ENCODE results near the gene IL17D.
"Not testable (repeated sequence)": the region's sequence is repeated elsewhere in the genome, so short reads cannot be mapped to it uniquely, and the experiment has no call there.

The IL17D gene

GRCh38 chr13:20729633-20730585 lies 26.4 kb downstream of the IL17D start:
- H3K9me3 ChIP-seq (ENCODE audit: insufficient read depth, low read length), result no peaks in the 10 kb centered on the region
- no peak overlapping the region for H3K4me3 ChIP-seq (ENCODE audit: insufficient read length, low read depth)
- TF ChIP-seq YY1 (IDR thresholded peaks at IDR 0.05; ENCODE audit: insufficient read depth, insufficient read length), result no peak
- TF ChIP-seq SUZ12 (IDR thresholded peaks at IDR 0.05; ENCODE audit: extremely low read depth, insufficient read depth, insufficient read length), result no peak
- TF ChIP-seq ZNF274 (IDR thresholded peaks at IDR 0.05; ENCODE audit: low read depth, low read length), result no peak
- H3K27me3 ChIP-seq (ENCODE audit: insufficient read depth, insufficient read length), result no peaks in the 10 kb centered on the region
- no peak overlapping the region for H3K9ac ChIP-seq (ENCODE audit: insufficient read length, low read depth)
- no peak for DNase-seq (ENCODE audit: low read depth, low spot score)
- H3K36me3 ChIP-seq (ENCODE audit: insufficient read depth, insufficient read length, low read length), result peaks cover 3% of the 10 kb centered on the region
- H3K4me1 ChIP-seq (ENCODE audit: insufficient read depth, insufficient read length), result no peaks in the 10 kb centered on the region

GRCh38 chr13:20738616-20739015 lies 35.1 kb downstream of the IL17D start:
- Histone ChIP-seq H3K4me1 (ENCODE audit: insufficient read depth, insufficient read length) (no peaks in the 10 kb centered on the region), H3K9me3 (ENCODE audit: insufficient read depth, low read length) (peaks cover 15% of the 10 kb centered on the region; the same call in 1 of the 2 replicates), H3K27me3 (ENCODE audit: insufficient read depth, insufficient read length) (no peaks in the 10 kb centered on the region), H3K9ac (ENCODE audit: insufficient read length, low read depth) (no peak overlapping the region), H3K36me3 (ENCODE audit: insufficient read depth, insufficient read length, low read length) (no peaks in the 10 kb centered on the region), H3K4me3 (ENCODE audit: insufficient read length, low read depth) (no peak overlapping the region)
- TF ChIP-seq SUZ12 (IDR thresholded peaks at IDR 0.05; ENCODE audit: extremely low read depth, insufficient read depth, insufficient read length) (no peak), ZNF274 (IDR thresholded peaks at IDR 0.05; ENCODE audit: low read depth, low read length) (no peak), YY1 (IDR thresholded peaks at IDR 0.05; ENCODE audit: insufficient read depth, insufficient read length) (no peak)
- no peak for DNase-seq (ENCODE audit: low read depth, low spot score)

DNA sequence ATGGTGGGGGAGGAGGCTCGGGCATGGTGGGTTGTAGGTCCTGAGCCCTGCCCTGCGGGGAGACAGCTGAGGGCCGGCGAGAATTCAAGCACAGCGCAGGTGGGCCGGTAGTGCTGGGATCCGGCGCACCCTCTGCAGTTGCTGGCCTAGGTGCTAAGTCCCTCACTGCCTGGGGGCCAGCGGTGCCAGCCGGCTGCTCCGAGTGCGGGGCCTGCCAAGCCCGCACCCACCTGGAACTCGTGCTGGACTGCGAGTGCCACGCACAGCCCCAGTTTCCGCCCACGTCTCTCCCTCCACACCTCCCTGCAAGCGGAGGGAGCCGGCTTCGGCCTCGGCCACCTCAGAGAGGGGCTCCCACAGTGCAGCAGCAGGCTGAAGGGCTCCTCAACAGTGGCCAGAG lies 36.5 kb downstream of the IL17D start:
- Histone ChIP-seq H3K36me3 (ENCODE audit: insufficient read depth, insufficient read length, low read length) (no peaks in the 10 kb centered on the region), H3K4me3 (ENCODE audit: insufficient read length, low read depth) (no peak overlapping the region), H3K4me1 (ENCODE audit: insufficient read depth, insufficient read length) (no peaks in the 10 kb centered on the region), H3K9me3 (ENCODE audit: insufficient read depth, low read length) (peaks cover 15% of the 10 kb centered on the region; the same call in 1 of the 2 replicates), H3K9ac (ENCODE audit: insufficient read length, low read depth) (no peak overlapping the region), H3K27me3 (ENCODE audit: insufficient read depth, insufficient read length) (no peaks in the 10 kb centered on the region)
- TF ChIP-seq YY1 (IDR thresholded peaks at IDR 0.05; ENCODE audit: insufficient read depth, insufficient read length), result no peak
- TF ChIP-seq ZNF274 (IDR thresholded peaks at IDR 0.05; ENCODE audit: low read depth, low read length), result no peak
- no peak for TF ChIP-seq SUZ12 (IDR thresholded peaks at IDR 0.05; ENCODE audit: extremely low read depth, insufficient read depth, insufficient read length)
- DNase-seq (ENCODE audit: low read depth, low spot score), result no peak

DNA sequence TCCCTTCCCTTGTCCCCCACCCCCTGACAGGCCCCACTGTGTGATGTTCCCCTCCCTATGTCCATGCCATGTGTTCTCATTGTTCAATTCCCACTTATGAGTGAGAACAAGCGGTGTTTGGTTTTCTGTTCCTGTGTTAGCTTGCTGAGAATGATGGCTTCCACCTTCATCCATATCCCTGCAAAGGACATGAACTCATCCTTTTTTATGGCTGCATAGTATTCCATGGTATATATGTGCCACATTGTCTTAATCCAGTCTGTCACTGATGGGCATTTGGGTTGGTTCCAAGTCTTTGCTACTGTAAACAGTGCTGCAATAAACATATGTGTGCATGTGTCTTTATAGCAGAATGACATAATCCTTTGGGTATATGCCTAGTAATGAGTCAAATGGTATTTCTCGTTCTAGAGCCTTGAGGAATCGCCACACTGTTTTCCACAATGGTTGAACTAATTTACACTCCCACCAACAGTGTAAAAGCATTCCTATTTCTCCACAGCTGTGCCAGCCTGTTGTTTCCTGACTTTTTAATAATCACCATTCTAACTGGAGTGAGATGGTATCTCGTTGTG lies 40.4 kb downstream of the IL17D start:
- not testable (repeated sequence) for H3K9ac ChIP-seq (ENCODE audit: insufficient read length, low read depth); H3K27me3 ChIP-seq (ENCODE audit: insufficient read depth, insufficient read length); DNase-seq (ENCODE audit: low read depth, low spot score); H3K4me3 ChIP-seq (ENCODE audit: insufficient read length, low read depth); H3K4me1 ChIP-seq (ENCODE audit: insufficient read depth, insufficient read length); H3K36me3 ChIP-seq (ENCODE audit: insufficient read depth, insufficient read length, low read length)
- H3K9me3 ChIP-seq (ENCODE audit: insufficient read depth, low read length), result peaks cover 15% of the 10 kb centered on the region; the same call in 1 of the 2 replicates

- no peak for DNase-seq (ENCODE audit: low read depth, low spot score)
- TF ChIP-seq ZNF274 (IDR thresholded peaks at IDR 0.05; ENCODE audit: low read depth, low read length), result no peak
- TF ChIP-seq SUZ12 (IDR thresholded peaks at IDR 0.05; ENCODE audit: extremely low read depth, insufficient read depth, insufficient read length), result no peak
- no peak for TF ChIP-seq YY1 (IDR thresholded peaks at IDR 0.05; ENCODE audit: insufficient read depth, insufficient read length)
These were observed 45.9 kb downstream of the IL17D start for GRCh38 chr13:20749377-20749776.

DNA sequence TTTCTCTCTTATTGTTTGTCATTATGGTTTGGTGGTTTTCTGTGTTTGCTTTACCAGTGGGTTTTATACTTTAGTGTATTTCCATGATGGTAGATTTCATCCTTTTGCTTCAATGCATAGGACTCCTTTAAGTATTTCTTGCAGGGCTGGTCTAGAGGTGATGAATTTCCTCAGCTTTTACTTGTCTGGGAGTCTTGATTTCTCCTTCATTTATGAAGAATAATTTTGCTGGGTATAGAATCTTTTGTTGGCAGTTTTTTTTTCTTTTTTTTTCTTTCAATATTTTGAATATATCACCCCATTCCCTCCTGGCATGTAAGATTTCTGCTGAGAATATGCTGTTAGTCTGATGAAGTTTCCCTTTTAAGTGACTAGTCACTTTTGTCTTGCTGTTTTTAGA lies 50.5 kb downstream of the IL17D start:
- Histone ChIP-seq H3K4me1 (ENCODE audit: insufficient read depth, insufficient read length) (no peaks in the 10 kb centered on the region), H3K36me3 (ENCODE audit: insufficient read depth, insufficient read length, low read length) (no peaks in the 10 kb centered on the region), H3K9me3 (ENCODE audit: insufficient read depth, low read length) (peaks cover 34% of the 10 kb centered on the region), H3K9ac (ENCODE audit: insufficient read length, low read depth) (no peak overlapping the region), H3K27me3 (ENCODE audit: insufficient read depth, insufficient read length) (no peaks in the 10 kb centered on the region), H3K4me3 (ENCODE audit: insufficient read length, low read depth) (no peak overlapping the region)
- TF ChIP-seq YY1 (IDR thresholded peaks at IDR 0.05; ENCODE audit: insufficient read depth, insufficient read length) (no peak), ZNF274 (IDR thresholded peaks at IDR 0.05; ENCODE audit: low read depth, low read length) (no peak), SUZ12 (IDR thresholded peaks at IDR 0.05; ENCODE audit: extremely low read depth, insufficient read depth, insufficient read length) (no peak)
- no peak for DNase-seq (ENCODE audit: low read depth, low spot score)

More at GRCh38 chr13:20749377-20749776, 45.9 kb downstream of the IL17D start:
- no peak overlapping the region for H3K4me3 ChIP-seq (ENCODE audit: insufficient read length, low read depth)
- H3K9me3 ChIP-seq (ENCODE audit: insufficient read depth, low read length), result peaks cover 24% of the 10 kb centered on the region
- H3K4me1 ChIP-seq (ENCODE audit: insufficient read depth, insufficient read length), result no peaks in the 10 kb centered on the region
- H3K9ac ChIP-seq (ENCODE audit: insufficient read length, low read depth), result no peak overlapping the region
- H3K27me3 ChIP-seq (ENCODE audit: insufficient read depth, insufficient read length), result no peaks in the 10 kb centered on the region
- H3K36me3 ChIP-seq (ENCODE audit: insufficient read depth, insufficient read length, low read length), result no peaks in the 10 kb centered on the region

- no peak for DNase-seq (ENCODE audit: low read depth, low spot score)
- Histone ChIP-seq H3K9ac (ENCODE audit: insufficient read length, low read depth) (no peak overlapping the region), H3K27me3 (ENCODE audit: insufficient read depth, insufficient read length) (no peaks in the 10 kb centered on the region), H3K9me3 (ENCODE audit: insufficient read depth, low read length) (no peaks in the 10 kb centered on the region), H3K4me1 (ENCODE audit: insufficient read depth, insufficient read length) (no peaks in the 10 kb centered on the region), H3K4me3 (ENCODE audit: insufficient read length, low read depth) (no peak overlapping the region), H3K36me3 (ENCODE audit: insufficient read depth, insufficient read length, low read length) (no peaks in the 10 kb centered on the region)
- no peak for TF ChIP-seq YY1 (IDR thresholded peaks at IDR 0.05; ENCODE audit: insufficient read depth, insufficient read length)
- no peak for TF ChIP-seq ZNF274 (IDR thresholded peaks at IDR 0.05; ENCODE audit: low read depth, low read length)
- TF ChIP-seq SUZ12 (IDR thresholded peaks at IDR 0.05; ENCODE audit: extremely low read depth, insufficient read depth, insufficient read length), result no peak
These were observed 57.4 kb downstream of the IL17D start for GRCh38 chr13:20760872-20761271.

Measured in NT2/D1 (cell line).